Fibroblast of mammary gland (primary cell): ENCODE results near the gene PARP15.

Experiments
- DNase-seq: peaks from one replicate; pipeline ENCODE4 v3.0.0-alpha.2; 2010; ENCODE audit warnings: low read depth
- H3K4me3 ChIP-seq: 2 replicates; pipeline ENCODE4 v1.5.1; 2011; ENCODE audit warnings: low read depth, mild to moderate bottlenecking, low read length, moderate library complexity; ENCODE audit not compliant: control insufficient read depth
- CTCF ChIP-seq: conservative IDR thresholded peaks from 2 replicates; pipeline ENCODE4 v1.5.1; 2011; ENCODE audit warnings: low read depth, low read length, inconsistent platforms; ENCODE audit not compliant: control insufficient read depth, insufficient read depth

PARP15 gene

GRCh38 chr3:122660297-122660974 lies 83.0 kb downstream of the PARP15 start:
- H3K4me3 ChIP-seq: no peak overlapping the region
- no peak for DNase-seq
- TF ChIP-seq CTCF: no peak

DNA sequence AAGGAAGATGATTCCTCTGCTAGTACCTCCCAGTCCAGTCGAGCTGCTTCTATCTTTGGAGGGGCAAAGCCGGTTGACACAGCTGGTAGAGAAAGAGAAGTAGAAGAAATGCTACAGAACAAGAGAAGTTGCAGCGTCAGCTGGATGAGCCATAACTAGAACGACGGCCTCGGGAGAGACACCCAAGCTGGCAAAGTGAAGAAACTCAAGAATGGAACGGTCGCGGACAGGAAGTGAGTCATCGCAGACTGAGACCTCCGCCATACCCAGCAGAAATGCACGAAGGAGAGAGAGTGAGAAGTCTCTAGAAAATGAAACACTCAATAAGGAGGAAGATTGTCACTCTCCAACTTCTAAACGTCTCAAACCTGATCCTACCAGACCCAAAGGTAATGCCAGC lies 84.2 kb downstream of the PARP15 start:
- no peak overlapping the region for H3K4me3 ChIP-seq
- no peak for TF ChIP-seq CTCF
- DNase-seq: no peak

- H3K4me3 ChIP-seq: no peak overlapping the region
- DNase-seq: no peak
- TF ChIP-seq CTCF: no peak
Observed at GRCh38 chr3:122662505-122662904, 85.1 kb downstream of the PARP15 start.

- no peak for DNase-seq
- H3K4me3 ChIP-seq: no peak overlapping the region
- no peak for TF ChIP-seq CTCF
Observed at GRCh38 chr3:122665226-122665786, 87.9 kb downstream of the PARP15 start.

GRCh38 chr3:122665881-122666280 lies 88.4 kb downstream of the PARP15 start:
- no peak for TF ChIP-seq CTCF
- no peak overlapping the region for H3K4me3 ChIP-seq
- DNase-seq: no peak

GRCh38 chr3:122668930-122669730 lies 91.7 kb downstream of the PARP15 start:
- H3K4me3 ChIP-seq: no peak overlapping the region
- no peak for TF ChIP-seq CTCF
- DNase-seq: peak; percentile 79
